ENCODE data around the gene C19orf47. TPM values are rescaled to one million over a fixed set of nuclear protein-coding genes. Genes with fewer than 3 reads are reported as not detected.

C19orf47 gene, protein sequence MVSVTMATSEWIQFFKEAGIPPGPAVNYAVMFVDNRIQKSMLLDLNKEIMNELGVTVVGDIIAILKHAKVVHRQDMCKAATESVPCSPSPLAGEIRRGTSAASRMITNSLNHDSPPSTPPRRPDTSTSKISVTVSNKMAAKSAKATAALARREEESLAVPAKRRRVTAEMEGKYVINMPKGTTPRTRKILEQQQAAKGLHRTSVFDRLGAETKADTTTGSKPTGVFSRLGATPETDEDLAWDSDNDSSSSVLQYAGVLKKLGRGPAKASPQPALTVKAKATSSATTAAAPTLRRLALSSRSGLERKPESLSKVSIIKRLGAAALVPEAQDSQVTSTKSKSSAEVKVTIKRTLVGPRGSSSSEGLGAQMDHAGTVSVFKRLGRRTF
- polyA plus RNA-seq (2014; cell fraction: cytosol; rRNA removed), result 8.7 and 9.2 TPM in 2 replicates
- polyA plus RNA-seq (2014; cell fraction: nucleus; rRNA removed), result 6.7 and 8.8 TPM in 2 replicates

GRCh38 chr19:40348125-40348913 lies at the start of gene C19orf47, which contains the start of gene PLD3:
Gene C19orf47 (minus strand): TSS chr19:40348397. CDS start chr19:40341857, 6,540 bp downstream.
Gene PLD3 (plus strand): TSS chr19:40348695. CDS start chr19:40366484, 17,789 bp downstream.
- DNase-seq (ENCODE audit: low spot score), result peak; percentile 98

DNA sequence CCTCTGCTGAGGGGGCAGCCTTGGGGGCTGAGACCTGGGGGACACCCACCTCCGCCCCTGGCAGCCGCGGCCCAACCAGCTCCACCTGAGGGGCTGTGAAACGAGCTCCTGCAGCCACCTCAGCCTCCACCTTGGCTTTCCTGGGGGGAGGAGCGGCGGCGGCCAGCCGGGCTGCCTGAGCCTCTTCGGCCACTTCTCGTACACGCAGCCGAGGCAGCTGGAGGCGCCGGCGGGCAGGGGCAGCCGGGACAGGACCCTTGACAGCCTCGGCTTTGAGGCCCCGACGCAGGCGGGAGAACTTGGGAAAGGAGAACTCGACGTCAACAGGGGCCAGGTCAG lies 49.3 kb upstream of the C19orf47 start:
- DNase-seq (ENCODE audit: low spot score), result no peak

DNA sequence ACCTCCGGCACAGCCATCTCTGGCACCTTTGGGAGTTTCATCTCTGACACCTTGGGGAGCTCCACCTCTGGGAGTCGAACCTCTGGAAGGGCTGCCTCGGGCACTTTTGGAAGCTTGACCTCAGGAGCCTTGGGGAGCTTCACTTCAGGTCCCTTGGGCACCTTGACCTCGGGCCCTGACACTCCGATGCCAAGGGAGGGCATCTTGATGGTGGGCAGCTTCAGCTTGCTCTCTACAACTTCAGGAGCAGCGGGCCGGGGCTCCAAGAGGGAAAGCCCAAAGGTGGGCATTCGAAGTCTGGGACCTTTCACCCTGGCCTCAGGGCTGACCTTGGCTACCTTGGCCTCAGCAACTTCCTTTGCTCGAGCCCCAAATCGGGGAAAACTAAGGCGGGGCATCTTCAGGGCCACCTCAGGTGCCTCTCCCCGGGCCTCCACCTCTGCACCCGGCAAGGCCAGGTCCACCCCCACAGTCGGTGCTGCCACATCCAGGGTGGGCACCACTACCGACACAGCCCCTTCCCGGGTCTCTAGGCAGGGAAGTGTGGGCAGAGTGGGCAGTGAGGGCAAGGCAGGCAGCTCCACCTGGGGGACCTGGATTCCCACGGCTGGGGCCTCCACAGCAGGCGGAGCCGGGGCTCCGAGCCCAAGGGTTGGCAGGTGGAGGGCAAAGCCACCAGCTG lies 48.8 kb upstream of the C19orf47 start:
- DNase-seq (ENCODE audit: low spot score), result no peak

- DNase-seq (ENCODE audit: low spot score), result no peak
These were observed 47.8 kb upstream of the C19orf47 start for GRCh38 chr19:40395956-40396355.

- DNase-seq (ENCODE audit: low spot score), result no peak
These were observed 46.6 kb upstream of the C19orf47 start for GRCh38 chr19:40394816-40395210.

DNA sequence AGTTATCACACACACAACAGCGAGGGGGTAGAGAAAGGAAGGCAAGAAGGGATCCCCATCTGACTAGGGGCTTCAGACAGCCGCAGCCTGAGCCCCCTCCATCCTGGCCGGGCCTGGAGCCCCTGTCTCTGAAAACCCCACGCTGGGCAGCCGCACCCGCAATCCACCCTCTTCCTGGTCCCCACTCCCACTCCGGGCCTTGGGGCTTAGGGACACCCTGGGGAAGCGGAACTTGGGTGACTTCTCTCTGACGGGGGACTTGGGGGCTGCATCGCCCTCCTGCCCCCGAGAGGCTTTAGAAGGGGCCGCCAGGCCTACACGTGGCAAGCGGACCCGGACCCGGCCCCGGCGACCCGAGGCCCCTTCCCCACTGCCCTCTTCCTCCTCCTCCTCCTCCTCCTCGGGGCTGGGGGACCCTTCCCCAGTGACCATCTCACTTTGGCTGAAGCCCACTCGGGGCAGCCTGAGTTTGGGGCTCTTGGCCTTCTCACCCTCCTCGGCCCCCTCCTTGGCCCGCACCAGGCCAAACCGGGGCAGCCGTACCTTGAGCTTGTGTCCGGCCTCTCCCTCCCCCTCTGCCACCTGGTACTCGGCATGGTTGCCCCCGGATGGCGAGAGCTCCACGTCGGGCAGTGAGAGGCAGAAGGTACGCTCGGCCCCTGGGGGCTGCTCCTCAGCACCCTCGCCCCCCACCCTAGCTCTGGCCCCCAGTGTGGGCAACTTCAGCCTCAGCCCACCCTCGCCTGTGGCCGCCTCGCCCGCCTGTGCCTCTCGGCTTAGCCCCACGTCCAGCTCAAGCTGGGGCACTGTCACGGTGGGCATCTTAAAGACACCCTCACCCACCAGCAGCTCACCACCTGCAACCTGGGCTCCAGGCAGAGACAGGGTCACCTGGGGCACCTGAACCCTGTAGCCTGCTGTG lies 46.0 kb upstream of the C19orf47 start:
- no peak for DNase-seq (ENCODE audit: low spot score)

DNA sequence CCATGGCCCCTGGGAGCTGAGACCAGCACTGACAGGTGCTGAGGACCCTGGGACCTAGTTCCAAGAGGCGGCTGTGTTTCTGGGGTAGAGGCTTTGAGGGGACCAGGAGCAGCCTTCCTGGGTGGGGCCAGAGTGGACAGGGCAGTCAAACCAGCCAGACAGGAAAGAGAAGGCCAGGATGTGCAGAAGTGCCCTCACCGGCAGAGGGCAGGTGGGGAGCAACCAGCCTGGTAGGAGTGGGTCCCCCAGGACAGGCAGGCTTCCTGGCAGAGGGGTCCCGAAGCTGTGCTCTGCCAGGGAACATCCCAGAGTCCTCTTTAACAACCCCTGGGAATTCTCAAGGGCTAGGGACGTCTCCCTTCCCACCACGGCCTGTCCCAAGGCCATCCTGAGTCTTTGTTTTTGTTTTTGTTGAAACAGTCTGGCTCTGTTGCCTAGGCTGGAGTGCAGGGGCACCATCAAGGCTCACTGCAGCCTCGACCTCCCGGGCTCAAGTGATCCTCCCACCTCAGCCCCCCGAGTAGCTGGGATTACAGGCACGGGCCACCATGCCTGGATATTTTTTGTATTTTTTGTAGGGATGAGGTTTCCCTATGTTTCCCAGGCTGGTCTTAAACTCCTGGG lies 44.8 kb upstream of the C19orf47 start:
- DNase-seq (ENCODE audit: low spot score), result no peak

GRCh38 chr19:40392123-40392522 lies 43.9 kb upstream of the C19orf47 start:
- DNase-seq (ENCODE audit: low spot score), result no peak

- DNase-seq (ENCODE audit: low spot score), result no peak
These were observed 42.0 kb upstream of the C19orf47 start, which contains the start of gene HIPK4 for GRCh38 chr19:40390084-40390742. Gene HIPK4 (minus strand): TSS chr19:40390181. CDS start chr19:40389902, 279 bp downstream.

- DNase-seq (ENCODE audit: low spot score), result no peak
These were observed 41.3 kb upstream of the C19orf47 start for GRCh38 chr19:40389404-40390083.

DNA sequence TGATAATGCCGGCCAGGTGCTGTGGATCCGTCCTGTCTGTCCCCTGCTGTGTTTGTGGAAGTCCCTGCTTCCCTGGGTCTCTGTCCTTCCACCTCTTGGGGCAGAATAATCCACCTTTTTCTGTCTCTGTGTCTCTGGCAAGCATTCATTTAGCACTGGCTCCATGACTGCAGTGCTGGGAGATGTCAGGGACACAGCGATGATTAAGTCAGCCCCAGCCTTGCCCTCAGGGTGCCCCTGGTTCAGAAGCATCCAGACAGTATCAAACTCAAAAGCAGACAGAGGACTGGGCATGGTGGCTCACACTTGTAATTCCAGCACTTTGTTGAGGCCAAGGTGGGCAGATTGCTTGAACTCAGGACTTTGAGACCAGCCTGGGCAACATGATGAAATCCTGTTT lies 40.3 kb upstream of the C19orf47 start:
- no peak for DNase-seq (ENCODE audit: low spot score)

GRCh38 chr19:40387155-40387554 lies 39.0 kb upstream of the C19orf47 start:
- DNase-seq (ENCODE audit: low spot score), result no peak

GRCh38 chr19:40383668-40384248 lies 35.6 kb upstream of the C19orf47 start:
- DNase-seq (ENCODE audit: low spot score), result no peak

GRCh38 chr19:40381321-40381720 lies 33.1 kb upstream of the C19orf47 start:
- no peak for DNase-seq (ENCODE audit: low spot score)

- DNase-seq (ENCODE audit: low spot score), result no peak
These were observed 32.2 kb upstream of the C19orf47 start for GRCh38 chr19:40380199-40381037.

GRCh38 chr19:40379446-40380198 lies 31.4 kb upstream of the C19orf47 start:
- no peak for DNase-seq (ENCODE audit: low spot score)

GRCh38 chr19:40378509-40378908 lies 30.3 kb upstream of the C19orf47 start:
- DNase-seq (ENCODE audit: low spot score), result no peak
